ENCODE measurements around the gene CEP170B.
"Not testable (repeated sequence)": the region's sequence is repeated elsewhere in the genome, so short reads cannot be mapped to it uniquely, and the experiment has no call there.

CEP170B gene

DNA sequence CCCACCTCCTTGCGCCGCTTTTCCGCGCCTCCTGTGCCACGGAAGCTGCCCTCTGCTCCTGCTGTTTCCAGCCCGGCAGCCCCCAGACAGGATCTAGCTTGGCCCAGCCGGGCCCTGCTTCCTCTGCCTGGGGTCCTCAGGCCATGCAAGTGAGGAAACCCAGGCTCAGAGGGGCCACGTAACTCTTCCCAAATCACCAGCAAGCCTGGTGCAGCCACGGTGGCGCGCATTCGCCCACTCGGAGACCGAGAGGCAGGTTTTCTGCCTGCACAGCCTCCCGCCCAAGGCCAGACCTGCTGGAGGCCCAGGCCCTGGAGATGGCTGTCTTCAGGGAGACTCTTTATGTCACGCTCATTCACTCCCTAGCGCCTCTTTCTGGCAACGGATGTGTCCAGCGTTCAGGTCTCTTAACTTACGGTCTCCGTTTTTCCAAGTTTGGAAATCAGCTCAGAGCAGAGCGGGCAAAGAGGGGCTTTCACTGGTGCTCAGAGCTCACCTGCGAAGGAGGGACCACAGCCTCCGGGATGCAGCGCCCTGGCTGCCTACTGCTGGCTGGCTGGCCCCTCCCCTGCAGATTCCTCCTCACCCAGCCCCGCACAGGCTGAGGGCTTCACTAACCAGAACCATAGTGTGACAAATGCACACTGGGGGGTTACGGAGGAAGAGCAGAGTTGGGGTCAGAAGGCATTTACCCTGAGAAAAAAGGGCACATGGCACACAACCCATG, 20.6 kb upstream of the CEP170B start:
- no peak for DNase-seq

DNA sequence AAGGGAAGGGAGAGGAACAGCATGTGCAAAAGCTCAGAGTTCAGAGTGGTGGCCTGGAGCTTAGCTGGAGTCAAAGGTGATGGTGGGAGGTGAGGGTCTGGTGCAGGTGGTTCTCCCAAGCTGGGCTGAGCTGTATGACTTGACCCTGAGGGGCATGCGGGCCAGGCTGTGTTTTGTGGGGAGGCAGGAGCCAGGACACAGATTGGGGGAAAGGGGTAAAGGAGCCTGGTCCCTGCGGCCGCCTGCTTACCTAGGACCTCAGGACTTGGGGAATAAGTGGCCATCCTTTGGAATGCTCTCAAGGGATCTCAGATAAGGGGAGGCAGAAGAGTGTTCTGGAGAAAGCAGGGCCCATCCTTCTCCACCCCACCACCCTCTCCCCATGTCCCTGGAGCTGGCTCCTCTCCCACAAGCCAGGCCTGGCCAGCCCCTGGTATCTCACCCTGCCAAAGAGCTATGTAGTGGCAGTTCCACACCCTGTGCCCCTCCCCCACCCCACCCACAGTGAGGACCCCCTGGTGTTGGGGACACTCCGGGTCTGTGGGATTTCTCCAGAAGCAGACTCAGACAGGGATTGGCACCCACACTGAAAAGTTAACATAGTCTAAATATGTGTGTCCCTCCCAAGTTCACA, 19.9 kb upstream of the CEP170B start:
- no peak for DNase-seq

DNA sequence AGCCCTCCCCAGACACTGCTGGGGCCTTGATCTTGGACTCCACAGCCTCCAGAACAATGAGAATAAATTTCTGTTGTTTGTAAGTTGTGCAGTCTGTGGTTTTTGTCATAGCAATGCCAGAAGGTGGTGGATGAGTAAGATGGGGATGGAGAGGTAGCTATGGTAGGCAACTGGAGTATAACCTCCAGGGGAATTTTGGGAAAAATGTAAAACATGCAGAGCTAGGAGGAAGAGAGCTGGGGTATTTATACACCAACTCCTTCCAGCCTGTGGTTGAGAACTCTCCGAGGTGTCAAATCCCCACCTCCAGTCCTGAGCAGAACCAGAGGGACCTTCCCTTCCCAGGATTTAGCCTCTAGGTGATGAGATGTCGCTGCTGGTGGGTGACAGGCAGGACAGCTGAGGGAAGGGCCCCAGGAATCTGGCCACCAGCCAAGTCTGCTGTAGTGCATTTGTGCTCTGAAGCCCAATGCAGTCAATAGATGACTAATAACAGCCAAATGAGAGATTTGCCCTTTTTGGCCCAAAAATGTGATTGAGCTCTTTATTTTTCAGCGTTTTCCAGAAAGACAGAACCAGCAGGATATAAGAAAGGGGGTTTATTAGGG, 19.1 kb upstream of the CEP170B start:
- no peak for DNase-seq

DNA sequence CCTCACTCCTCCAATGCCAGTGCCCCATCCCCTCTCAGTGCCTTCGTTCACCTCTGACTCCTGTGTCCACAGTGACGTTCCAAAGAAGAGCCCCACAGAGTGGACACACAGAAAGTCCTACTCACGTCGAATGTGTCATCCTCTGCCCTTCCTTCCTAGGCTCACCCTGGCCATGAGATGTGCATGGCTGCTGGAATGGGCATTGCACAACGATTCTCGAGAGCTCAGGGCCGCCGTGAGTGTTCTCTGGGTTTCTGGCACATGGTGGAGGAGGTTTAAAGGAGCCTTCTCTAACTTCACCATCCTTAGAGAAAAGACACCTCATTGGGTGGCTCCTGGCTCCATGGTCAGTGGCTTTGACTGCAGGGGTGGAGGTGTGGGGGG, 12.8 kb upstream of the CEP170B start:
- no peak for DNase-seq

DNA sequence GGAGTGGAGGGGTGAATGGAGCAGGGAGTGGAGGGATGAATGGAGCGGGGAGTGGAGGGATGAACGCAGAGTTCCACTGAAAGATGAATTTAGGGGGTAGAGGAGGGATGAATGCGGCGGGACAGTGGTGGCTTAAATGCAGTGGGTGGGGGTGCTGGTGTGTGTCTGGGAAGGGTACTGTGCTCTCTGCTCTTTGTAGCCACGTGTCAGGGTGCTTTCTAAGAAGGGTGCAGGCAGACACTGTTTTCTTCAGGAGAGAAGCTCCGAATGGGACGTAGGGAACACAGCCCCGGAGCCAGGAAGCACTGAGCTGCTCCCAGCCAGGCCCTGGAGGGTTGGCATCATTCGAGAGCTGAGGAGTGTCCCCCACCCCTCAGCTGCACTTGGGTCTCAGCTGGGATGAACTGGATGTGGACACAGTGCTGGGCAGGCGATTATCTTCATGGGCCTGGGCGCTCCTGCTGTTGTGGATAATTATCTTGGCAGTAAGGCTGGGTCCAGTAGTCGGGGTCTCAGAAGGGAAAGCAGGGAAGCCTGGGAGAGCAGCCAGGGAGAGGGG, 9.5 kb upstream of the CEP170B start:
- no peak for DNase-seq

DNA sequence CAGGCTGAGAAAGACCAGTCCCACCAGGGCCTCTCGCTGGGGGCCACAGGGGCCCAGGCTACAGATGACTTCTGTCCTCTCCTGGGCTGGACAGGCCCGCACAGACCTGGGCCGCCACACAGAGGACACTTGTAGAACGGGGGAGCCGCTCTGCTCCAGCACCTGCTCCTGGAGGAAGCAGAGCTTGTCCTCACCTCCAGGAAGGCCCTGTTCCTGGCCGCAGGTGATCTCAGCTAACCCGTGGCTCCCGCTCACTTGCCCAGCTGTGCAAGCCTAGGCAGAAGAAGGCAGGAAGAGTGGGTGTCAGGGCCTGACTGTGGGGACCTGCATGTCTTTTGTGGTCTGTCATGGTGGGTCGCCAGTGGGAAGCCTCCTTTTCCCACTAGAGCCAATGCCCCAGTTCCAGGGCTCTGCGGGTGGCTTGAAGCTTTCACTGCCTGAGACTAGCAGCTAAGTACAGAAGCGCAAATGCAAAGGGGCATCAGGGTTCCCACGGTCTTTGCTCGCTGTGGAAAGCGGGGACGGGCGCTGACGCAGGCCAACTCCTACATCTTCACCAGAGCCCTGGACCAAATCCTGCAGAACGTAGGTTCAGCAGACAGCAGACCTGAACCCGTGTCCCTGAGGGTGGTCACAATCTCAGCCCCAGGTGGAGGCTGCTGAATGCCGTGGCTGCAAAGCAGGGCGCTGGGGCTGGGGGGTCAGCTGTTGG, 8.8 kb upstream of the CEP170B start:
- DNase-seq = no peak

DNA sequence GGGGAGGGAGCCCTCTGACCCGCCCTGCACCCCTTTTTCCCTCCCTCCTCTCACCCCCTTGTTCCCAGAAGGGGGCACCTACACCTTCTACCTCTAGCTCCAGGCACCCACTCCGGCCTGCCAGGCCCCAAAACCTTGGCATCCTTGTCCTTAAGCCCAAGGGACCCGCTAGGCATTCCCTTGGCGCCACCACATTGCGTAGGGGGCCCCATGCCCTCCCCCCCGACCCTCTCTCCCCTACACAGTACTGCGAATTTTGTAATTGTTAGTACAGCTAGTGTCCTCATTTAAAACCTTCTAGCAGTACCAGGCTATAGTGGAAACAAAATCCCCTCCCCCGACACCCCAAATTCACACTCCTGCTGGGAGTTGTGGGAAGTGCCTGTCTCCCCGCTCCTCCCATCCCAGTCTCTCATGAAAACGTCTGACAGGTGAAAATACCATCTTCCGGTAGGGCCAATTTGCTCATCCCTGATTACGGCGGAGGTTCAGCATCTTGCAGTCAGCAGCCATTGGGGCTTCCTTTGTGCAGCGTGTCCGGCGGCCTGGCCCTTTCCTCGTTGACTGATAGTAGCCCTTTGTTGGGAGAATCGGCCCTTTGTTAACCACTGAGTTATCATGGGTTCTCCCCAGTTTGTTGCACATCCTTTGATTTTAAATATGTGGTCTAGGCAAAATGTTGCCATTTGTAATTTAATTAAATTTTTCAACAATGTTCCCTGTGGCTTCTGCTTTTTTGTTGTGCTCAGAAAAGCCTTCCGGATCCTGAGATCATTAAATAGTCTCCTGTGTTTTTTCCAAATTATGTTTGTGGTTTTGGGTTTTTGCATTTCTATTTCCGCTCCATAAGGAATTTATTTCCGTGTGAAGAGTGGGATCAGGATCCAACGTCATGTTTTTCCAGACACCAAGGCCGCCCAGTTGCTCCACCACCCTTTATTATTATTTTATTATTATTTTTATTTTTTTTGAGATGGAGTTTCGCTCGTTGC, 7.9 kb upstream of the CEP170B start:
- DNase-seq = no peak

DNA sequence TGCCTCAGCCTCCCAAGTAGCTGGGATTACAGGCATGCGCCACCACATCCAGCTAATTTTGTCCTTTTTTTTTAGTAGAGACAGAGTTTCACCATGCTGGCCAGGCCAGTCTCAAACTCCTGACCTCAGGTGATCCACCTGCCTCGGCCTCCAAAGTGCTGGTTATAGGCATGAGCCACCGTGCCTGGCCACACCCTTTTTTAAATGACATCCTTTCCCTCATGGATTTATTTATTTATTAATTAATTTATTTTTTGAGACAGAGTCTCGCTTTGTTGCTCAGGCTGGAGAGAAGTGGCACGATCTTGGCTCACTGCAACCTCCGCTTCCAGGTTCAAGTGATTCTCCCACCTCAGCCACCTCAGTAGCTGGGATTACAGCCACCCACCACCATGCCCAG, 7.1 kb upstream of the CEP170B start:
- DNase-seq = not testable (repeated sequence)

DNA sequence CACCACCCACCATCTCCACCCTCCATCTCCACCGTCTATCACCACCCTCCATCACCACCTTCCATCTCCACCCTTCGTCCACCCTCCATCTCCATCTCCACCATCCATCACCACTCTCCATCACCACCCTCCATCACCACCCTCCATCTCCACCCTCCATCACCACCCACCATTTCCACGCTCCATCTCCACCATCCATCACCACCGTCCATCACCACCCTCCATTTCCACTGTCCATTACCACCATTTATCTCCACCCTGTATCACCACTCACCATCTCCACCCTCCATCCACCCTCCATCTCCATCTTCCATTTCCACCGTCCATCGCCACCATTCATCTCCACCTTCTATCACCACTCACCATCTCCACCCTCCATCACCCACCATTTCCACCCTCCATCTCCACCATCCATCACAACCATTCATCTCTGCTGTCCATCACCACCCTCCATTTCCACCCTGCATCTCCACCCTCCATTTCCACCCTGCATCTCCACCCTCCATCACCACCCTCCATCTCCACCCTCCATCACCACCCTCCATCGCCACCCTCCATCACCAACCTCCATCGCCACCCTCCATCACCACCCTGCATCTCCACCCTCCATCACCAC, 6.1 kb upstream of the CEP170B start:
- DNase-seq = no peak

DNA sequence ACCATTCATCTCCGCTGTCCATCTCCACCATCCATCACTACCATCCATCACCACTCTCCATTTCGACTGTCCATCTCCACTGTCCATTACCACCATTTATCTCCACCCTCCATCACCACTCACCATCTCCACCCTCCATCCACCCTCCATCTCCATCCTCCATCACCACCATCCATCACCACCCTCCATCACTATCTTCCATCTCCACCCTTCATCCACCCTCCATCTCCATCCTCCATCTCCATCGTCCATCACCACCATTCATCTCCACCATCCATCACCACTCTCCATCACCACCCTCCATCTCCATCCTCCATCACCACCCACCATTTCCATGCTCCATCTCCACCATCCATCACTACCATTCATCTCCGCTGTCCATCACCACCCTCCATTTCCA, 5.2 kb upstream of the CEP170B start:
- DNase-seq = no peak

DNA sequence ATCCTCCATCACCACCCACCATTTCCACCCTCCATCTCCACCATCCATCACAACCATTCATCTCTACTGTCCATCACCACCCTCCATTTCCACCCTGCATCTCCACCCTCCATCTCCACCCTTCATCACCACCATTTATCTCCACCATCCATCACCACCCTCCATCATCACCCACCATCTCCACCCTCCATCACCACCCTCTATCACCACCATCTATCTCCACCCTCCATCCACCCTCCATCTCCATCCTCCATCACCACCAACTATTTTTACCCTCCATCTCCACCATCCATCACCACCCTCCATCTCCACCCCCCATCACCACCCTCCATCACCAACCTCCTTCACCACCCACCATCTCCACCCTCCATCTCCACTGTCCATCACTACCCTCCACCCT, 4.7 kb upstream of the CEP170B start:
- no peak for DNase-seq

DNA sequence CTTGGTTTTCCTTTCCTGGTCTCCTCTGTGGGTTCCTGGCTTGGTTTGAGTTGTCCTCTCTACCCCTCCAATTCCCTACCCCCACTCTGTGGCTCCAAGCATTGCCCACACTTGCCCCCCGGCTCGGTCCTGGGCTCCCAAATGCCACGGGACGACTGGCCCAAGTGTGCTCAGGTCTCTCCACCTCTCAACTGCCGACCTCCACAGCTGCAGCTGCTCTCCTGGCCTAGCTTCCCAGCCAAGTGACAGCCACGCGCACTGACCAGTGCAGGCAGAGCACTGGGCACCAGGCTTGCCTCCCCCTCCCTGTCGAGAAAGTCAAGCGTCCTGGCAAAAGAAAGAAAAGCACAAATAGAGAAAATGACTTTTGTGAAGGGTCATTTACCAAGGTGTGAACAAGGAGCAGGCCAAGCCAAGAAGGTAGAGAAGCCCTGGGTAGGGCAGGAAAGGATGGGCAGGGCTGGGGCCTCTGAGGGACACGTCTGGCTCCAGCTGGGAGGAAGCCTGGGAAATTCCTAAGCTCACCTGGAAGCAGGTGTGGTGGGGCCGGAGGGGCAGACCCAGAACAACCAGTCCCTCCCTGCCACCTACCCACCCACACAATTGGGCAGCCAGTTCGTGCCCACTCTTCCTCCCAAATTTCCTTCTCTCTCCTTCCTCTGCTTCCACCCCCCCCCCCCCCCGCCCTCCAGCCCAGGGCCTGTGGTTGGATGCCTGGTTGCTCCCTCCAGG, 1.8 kb upstream of the CEP170B start:
- no peak for DNase-seq

DNA sequence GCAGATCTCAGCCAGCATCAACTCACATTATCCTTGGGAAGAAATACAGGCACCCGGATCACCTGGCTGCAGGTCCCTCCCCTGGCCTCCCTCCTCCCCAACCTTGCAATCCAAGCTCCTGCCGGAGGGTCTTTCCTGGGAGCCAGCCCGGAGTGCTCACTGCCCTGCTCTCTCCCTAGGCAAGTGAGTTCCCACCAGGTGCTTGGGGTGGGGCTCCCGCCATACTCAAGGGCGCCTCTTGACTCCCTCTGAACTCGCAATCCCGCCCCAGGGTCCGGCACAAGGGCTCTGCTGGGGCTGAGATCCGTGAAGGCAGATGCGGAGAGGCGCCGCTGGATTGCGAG, 1.2 kb upstream of the CEP170B start:
- no peak for DNase-seq

DNA sequence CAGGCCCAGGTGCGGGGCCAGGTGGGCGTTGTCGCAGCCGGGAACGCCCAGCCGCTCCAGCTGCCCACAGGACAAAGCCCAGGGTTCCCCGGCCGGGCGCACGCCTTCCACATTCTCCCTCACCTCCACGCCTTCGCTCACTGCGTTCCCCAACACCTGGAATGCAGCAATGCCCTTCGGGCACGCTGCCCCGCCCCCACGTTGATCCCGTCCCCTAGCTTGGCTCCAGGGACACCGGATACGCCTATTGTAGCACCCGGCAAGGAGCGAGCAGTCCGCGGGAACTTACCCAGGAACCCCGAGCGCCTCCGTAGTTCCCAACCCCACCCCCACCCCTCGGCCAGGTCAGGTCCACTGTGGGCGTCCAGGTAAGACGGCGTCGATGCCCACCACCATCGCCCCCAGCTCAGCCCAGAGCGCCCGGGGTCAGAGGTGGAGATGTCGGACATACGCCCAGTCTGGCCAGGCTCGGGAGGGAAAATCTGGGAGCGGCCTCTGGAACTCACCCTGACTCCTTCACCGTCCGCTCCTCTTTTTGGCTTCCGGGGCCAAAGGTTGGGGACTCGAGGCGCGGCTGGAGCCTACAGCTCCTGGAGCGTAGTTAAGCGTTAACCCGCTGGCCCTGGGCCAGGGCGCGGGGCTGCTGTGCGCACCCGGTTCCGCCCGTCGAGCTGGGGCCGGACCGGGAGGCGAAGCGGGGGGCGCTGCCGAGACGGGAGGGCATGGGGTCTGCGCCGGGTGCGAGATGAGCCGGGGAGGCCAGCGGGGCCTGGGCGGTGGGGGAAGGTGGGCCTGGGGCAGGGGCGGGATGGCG, 594 bp upstream of the CEP170B start:
- DNase-seq = no peak

DNA sequence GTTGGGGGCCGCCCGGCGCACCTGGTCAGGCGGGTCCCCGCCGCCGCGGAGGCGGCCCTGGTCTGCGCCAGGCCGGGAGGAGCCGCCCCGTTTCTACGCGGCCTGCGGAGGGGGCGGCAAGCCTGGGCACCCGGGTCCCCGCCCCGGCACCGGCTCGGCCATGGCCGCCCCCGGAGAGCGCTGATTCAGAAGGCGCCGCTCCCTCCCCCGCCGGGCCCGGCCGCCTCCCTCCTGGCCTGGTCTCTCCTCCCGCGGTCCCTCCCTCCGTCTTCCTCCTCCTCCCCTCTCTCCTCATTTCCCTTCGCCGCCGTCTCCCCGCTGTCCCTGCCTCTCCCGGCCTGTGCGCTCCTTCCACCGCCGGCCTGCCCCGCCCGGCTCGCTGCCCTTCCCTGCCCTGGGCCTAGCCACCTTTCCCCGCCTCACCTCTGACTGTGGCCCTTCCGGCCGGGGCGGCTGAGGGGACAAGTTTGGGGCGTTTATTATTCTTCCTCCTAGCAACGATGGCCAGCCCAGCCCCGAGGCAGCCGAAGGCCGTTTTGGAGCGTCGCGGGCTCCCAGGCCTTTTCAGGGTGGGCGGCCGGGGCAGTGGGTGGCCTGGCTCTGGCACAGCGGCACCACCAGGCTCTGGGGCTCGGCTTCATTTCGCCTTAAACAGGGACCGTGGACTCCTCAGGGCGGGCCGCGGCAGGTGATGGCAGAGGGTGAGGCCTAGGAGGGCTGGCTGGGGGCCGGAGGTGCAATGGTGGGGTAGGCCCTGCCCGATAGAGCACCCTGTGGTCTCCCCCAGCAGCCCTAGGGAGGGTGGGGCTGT, 768 bp downstream of the CEP170B start:
- DNase-seq = no peak

DNA sequence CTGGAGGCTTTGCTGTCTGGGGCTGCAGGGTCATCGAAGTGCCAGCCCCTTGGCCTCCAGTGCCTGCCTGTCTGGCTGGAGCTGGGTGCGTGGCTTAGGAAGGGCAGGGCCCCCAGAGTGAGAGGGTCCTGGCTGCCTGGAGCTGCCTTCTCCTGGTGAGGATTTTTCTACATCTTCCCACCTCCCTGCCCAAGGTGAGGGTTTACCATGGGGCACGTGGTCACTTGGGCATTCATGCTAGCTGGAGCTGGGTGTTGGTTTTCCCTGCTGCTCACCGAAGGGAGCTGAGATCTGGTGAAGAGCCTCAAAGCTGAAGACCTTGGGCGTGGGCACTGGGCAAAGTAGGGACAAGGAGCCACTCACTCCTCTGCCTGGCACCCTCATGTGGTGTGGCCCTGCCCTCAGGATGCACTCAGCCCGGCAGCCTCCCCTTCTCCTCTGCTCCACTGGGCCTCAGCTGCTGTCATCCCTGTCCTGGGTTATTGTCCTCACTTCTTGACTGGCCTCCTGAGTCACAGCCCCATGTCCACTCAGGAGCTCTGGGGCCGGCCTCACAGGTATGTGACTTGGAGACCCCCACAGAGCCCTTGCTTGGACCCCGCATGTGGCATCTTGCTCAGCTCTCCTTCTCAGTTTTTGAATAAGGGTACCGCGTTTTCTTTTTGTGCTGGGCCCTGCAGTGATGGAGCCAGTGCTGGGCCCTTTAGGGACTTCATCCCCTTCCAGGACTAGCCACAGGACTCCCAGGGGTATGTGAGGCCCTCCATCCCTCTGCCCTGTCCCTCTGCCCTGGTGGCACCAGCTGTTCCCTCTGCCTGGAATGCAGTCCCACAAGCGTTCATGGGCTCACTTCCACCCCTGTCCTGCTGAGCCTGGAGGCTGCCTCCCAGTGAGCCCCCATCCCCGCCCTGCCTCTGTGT, 1.6 kb downstream of the CEP170B start:
- DNase-seq = no peak

DNA sequence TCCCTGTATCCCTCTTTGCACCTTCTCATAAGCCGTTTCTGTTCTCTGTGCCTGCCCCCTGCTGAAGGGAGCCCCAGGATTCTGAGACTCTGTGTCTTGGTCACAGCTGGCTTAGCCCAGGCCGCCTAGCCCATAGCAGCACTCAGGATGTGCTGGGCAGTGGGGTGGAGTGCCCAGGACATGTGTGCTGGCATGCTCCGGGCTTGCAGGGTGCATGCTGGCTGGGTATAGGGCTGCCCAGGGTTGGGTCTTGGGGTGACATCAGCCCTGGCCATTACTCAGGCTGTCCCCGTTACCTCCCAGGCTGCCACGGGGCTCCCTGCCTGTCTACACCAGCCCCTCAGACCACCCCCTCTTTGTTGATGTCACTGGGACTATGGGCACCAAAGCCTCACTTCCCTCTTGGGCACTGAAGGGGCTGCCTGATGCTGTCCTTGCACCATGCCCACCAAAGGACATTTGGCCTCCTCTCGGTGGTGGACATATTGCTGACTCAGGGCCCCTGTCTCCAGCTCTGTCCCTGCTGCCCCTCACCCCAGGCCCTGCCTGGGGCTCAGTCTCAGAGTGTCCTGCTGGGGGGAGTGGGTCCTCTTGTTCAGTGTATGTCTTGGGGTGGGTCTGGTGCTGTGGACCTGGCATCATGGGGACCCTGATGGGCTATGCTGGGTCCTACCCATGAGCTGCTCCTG, 2.4 kb downstream of the CEP170B start:
- no peak for DNase-seq

Data from NCI-H2081 treated with DMSO at 0.1 percent for 48 hours (cell line).